Eye (tissue), 1 donor: Measurements from ENCODE around the gene NIP7.
"Not testable (repeated sequence)": the region's sequence is repeated elsewhere in the genome, so short reads cannot be mapped to it uniquely, and the experiment has no call there.

Source experiments
- DNase-seq: peaks from one replicate; pipeline ENCODE4 v3.0.0-alpha.2; 2015

The NIP7 gene

DNA sequence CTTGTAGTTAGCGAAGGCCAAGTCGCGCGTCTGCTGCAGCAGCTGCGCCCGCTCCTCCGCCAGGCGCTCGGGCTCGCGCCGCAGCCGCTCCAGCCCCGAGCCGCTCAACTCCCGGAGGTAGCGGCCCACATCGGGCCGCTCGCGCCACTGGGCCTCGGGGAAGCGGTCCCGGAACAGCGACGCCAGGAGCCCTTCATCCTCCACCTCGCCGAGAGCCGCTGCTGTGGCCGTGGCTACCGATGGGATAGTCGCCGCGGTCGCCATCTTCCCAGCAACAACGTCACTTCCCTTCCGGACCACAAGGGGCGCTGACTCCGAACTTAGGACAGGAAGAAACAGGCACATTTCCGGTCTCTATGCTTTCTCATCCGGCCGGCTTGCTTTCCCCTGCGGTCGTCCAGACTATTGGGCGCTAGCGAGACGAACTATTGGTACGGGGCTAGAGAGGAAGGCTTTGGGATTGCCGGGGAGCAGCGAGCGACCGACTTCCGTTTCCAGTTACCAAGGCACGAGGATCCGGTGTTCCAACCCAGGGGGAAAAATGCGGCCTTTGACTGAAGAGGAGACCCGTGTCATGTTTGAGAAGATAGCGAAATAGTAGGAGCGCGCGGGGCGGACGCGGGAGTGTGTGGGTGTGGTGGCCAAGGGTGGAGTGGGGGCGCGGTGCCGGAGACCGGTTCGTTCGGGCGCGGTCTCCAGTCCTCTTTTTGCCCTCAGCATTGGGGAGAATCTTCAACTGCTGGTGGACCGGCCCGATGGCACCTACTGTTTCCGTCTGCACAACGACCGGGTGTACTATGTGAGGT, at the start of gene NIP7, which contains the start of gene COG8:
Gene NIP7 (plus strand): TSS at position 484 of the 806 bp plus-strand sequence. CDS start 58 bp downstream, at position 542.
Gene COG8 (minus strand): TSS at position 276 of the 806 bp plus-strand sequence. CDS start 12 bp downstream, at position 264.
- DNase-seq: peak; percentile 99

DNA sequence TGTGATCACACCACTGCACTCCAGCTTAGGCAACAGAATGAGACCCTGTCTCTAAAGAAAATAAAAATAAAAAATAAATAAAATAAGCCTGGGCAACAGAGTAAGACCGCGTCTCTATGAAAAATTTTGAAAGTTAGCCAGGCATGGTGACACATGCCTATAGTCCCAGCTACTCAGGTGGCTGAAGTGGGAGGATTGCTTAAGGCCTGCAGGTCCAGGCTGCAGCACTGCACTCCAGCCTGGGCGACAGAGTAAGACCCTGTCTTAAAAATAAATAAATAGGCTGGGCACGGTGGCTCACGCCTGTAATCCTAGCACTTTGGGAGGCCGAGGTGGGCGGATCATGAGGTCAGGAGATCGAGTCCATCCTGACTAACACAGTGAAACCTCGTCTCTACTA, 47.9 kb upstream of the NIP7 start:
- DNase-seq: not testable (repeated sequence)

DNA sequence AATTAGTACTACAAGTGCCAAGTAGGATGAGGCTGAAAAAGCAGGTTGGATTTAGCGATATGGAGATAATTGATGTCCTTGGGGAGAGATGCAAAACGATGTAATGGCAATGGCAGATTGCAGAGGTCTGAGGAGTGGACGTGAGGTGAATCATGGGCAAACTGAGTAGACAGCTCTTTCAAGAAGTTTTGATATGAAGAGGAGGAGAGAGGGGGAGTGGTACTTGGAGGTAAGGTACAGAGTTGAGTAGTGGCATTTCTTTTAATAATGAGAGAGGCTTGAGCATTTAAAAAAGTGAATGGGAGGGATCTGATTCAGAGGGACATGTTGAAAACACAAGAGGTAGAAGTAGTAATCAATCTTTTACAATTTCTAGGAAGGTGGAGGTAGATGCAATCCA, 46.2 kb upstream of the NIP7 start:
- peak; percentile 48 for DNase-seq

DNA sequence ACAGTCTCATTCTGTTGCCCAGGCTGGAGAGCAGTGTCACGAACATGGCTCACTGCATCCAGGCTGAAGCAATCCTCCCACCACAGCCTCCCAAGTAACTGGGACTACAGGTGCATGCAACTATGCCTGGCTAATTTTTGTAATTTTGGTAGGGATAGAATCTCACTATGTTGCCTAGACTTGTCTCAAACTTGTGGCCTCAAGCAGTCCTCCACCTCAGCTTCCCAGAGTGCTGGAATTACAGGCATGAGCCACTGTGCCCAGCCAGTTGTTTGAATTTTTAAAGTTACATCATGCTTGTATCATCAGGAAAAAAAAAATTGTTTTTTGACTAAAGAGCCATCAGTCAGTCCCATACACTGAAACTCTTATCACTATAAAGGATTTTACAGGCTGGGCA, 45.5 kb upstream of the NIP7 start:
- DNase-seq: no peak

DNA sequence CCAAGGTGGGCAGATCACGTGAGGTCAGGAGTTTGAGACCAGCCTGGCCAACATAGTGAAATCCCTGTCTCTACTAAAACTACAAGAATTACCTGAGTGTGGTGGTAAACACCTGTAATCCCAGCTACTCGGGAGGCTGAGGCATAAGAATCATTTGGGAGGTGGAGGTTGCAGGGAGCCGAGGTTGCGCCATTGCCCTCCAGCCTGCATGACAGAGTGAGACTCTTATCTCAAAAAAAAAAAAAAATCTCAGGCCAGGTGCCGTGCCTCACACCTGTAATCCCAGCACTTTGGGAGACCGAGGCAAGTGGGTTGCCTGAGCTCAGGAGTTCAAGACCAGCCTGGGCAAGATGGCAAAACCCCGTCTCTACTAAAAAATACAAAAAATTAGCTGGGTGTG, 42.8 kb upstream of the NIP7 start:
- DNase-seq: not testable (repeated sequence)

DNA sequence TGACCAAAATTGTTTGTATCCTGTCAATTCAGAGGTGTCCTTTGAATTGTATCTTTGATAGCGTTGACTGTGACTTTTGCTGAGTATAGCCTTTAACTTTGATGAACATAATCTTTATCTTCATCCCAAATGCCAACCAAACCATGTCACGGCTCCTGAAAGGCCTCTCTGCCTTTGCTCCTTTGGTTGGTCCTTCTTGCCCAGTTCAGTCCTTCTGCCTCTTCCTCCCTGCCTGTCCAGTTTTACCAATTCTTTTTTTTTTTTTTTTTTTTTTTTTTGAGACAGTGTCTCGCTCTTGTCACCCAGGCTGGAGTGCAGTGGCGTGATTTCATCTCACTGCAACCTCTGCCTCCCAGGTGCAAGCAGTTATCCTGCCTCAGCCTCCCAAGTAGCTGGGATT, 41.3 kb upstream of the NIP7 start:
- no peak for DNase-seq

DNA sequence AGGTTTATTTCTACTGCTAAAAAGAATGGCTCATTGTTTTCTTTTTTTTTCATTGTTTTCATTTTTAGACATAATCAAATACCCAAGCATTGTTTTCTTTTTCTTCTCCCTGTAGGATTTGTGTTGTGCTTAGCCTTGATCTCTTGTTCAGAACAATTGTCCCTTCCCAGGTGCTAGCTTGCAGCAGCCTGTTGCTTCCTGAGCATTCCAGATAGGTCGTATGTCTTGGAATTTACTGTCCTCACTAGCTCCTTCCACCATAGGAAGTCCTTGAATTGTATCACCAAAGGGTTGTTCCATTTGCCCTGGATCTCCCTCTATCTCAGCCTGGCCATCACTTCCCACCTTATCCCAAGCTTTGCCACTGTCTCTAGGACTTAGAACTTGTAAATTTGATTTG, 38.4 kb upstream of the NIP7 start:
- DNase-seq: no peak

DNA sequence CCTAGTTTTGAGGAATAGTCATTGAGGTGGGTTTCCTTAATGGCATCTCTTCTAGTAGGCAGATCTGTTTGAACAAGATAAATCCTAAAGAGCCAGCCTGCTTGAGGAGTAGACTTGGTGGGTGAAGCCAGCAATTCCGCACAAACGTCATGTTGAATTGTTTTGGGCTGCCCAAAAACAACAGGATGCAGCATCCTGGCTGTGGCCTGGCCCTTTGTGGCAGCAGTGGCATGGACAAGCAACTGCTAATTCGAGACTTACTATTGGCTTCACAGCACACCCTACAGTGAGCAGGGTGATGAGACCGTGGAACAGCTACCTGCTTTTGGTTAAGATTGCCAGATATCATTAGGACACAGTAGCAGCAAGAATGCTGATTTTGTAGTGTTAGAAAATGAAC, 37.7 kb upstream of the NIP7 start:
- no peak for DNase-seq

DNA sequence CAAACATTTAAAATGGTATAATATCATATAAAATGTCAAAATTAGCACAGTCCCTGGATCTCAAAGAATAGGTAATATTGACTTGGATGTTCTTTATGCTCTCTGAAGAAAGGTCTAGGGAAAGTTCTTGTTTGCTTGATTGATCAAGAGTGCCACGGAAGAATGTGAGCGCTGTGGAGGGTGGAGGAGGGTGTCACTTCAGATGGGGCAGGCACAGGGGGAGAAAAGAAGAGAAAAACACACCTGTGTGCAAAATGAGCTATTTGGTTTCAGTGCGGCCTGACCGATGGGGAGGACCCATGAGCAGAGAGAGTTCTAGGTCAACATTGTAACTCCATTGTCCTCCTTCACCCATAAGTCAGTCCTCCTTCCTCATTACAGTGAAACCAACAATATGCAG, 37.3 kb upstream of the NIP7 start:
- no peak for DNase-seq

DNA sequence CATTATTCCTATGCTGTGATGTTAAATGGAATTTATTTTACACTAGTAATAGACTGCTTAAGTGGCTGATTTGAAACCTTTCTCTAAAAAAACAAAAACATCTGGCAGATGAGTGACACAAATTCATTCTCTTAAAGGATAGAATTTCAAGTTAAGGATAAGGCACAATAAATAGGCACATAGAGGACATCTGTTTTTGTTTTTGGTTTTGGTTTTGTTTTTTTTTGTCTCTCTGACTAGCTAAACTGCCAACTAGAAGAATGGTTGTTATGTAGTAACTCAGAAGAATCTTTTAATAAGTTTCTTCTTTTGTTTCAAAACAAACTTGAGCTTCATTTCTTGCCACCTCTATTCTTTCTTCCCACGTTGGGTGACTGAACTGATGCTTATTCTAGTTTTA, 33.5 kb upstream of the NIP7 start:
- DNase-seq: no peak

DNA sequence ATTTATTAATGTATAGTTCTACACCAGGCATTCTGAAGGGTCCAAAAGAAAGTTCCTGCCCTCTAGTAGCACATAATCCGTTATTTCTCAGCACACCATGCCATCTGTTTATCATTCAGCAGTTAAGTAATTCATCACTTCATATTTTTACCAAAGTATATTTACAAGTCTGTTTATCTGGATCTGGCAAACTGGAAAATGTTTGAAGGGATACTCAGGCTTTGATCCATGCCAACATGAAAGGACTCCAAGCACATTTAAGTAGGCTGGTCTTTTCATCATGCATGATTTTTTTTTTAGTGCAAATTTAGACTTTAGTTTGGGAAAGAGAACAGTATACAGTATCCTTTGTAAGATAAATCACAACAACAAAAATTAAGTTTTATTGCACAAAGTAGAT, 32.5 kb upstream of the NIP7 start:
- no peak for DNase-seq

DNA sequence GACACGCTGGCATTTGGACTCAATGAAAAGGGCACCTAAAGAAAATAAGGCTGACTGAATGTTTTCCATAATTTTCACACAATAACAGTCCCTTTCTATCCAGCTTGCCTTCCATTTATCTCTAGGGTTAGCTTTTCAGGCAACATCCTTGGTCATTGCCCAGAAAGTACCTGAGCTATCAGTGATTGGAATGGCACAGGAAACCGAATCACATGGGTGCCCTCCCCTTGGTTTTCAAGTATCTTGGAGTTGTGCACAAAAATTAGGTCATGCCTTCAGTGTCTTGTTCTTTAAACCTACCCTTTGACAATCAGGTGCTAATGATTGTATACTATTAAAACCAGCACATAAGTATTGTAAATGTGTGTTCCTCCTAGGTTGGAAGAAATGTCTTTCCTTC, 31.7 kb upstream of the NIP7 start:
- DNase-seq: no peak

DNA sequence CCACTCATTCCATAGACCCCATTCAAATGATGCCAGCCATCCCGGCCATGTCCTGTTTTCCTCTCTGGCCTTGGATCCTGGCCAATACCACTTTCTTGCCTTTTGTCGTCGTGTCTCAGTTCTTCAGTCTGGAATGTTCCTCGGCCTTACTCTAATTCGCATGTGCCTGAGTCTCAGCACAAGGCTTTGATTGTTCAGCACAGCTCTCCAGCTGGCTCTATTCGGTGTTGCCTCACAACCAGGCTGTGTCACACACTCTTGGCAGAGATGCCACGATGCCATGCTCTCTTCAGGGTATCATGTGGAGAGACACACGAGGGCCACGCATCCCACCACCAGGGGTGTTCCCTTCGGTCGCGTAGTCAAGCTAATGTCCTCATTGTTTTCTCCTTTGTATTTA, 30.3 kb upstream of the NIP7 start:
- DNase-seq: peak; percentile 5

DNA sequence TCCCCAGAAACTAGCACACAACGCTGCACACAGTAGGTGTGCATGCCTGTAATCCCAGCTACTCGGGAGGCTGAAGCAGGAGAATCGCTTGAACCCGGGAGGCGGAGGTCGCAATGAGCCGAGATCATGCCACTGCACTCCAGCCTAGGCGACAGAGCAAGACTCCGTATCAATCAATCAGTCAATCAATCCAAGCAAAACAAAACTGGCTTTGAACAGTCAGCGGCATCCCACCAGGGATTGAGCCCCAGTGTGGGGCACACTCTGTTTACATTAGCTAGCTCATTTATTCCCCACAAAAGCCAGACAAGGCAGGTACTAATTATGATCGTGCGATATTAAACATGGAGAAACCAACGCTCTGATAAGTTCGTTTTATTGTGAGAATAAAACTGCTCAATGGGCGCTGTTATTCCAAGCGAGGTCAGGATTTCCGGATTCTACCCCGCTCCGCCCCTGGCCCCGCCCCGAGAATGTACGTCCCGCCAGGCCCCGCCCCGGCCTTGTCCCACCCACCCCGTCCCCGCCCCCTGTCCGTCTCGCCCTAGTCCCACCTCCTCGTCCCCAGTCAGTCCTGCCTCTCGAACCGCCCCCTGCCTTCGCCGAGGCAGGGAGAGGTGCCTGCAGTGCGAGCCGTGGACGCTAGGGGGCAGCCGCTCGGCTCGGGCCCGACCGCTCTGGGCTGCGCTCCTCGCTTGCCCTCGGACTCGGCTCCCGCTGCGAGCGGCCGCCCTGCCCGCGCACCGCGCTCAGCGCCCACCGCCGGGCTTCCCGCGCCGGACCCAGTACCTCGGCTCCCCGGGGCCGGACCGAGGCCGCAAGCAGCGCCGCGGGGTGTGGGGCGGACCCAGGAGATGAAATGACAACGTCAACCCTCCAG, 28.7 kb upstream of the NIP7 start, which contains the start of gene VPS4A:
Gene VPS4A (plus strand): TSS at position 698 of the 880 bp plus-strand sequence. CDS start 162 bp downstream, at position 860.
- DNase-seq: peak; percentile 99

DNA sequence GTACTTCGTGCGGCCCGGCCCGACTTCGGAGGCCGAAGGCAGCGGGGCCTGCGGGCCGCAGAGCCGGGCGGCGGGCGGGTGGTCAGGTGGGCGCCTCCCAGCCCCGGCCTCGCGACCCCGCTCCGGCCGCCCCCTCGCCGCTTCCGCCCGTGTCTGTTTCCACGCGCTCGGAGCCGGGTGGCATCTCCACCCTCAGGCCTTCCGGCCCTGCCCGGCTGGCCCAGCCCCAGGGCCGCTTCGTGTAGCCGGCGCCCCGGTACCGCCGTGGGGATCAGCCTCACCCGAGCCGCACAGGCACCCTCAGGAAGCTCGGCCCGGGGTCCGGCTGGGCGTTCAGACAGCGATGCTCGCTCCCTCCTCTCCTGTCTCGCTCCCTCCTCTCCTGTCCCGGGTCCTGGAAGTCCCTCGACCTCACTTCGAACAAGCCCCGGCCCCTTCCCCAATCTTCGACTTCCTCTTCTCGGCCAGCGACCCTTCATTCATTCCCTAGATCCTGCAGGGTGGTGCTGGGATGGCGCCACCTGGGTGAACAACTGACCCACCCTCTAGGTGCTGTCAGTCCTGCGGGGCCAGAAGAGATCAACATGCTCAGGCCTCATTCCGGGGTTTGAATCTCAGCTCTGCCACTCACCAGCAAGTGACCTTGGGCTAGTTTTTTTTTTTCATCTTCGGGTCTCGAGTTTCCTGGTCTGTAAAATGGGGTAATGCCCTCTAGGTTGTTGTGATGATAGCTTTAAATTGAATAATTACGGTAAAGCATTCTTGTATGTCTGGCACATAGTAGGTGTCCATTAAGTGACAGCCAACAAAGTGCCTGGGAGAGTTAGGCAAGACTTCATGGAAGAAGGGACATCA, 27.8 kb upstream of the NIP7 start:
- no peak for DNase-seq

DNA sequence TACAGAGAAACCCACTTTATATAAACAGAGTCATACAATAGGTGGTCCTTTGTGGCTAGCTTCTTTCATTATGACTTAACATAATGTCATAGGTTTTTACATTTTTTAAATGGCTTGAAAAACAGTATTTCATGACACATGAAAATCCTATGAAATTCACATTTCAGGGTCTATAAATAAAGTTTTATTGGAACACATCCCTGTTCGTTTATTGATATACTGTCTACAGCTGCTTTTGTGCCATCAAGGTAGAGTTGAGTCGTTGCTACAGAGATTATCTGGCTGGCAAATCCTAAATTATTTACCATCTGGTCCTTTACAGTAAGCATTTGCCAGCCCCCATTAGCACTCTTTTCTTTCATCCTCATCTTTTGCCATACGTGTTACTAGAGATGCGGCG, 26.1 kb upstream of the NIP7 start:
- DNase-seq: no peak

DNA sequence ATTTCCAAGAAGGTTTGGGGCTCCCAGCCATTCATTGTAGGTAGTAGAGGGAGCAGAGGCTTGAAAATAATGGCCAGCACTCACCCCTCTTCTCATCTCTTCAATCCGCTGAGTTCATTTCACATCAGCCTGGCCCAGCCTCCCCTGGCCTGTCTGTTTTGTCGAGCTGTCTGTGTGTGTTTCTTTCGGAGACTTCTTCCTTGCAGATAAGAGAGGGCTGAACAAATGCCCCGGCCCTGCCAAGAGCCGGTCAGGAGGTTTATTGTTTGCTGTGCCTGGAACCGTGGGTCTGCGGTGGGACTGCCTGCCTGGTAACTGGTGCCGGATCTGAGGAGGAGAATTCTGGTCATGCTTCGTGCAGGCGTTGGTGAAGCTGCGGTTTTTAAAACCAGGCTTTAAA, 25.0 kb upstream of the NIP7 start:
- no peak for DNase-seq

DNA sequence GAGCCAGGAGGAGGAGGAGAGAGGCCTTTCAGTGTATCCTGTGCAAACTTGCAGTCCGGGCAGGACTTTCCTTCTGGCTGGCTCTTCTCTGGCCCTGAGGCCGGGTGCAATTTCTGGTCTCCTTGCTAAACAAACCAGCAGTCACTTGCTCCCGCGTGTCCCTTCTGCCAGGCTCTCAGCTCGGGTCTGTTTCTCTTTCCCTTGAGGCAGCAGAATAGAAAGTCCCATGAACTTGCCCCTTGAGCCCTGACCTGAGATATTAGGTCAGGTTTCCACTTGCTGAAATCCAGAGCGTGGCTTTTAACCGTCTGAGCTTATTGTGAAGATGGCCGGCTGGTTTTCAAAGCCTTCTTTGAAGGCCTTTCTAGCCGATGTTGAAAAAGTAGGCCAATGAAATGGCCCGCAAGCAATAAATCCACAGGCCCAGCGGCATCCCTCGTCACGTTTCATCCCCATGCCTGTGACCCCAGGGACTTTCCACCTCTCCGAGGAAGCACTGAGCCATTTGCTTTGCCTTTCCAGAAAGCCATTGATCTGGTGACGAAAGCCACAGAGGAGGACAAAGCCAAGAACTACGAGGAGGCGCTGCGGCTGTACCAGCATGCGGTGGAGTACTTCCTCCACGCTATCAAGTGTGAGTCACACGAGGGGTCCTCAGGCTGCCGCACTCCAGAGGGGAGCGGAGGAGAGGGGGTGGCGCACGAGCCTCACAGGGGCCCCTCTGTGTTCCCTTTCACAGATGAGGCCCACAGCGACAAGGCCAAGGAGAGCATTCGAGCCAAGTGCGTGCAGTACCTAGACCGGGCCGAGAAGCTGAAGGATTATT, 23.9 kb upstream of the NIP7 start:
- DNase-seq: no peak

DNA sequence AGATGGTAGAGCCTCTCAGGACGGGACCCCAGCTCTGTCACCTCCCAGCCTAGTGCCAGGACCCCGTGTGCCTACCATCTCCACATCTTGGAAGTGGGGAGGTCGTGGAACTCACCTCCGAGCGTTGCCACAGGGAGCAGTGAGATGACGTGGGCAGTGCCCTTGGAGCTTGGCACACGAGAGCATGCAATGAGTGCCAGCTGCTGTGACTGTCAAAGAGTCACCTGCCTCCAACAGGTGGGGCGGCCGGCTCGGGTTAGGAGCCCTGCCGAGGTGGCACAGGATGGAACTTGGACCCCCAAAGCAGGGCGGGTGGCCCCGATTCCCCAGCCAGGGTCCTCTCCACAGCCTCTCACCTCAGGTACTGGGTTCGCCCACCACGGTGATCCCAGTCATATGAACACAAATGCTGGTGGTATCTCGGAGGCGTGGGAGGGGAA, 23.0 kb upstream of the NIP7 start:
- no peak for DNase-seq

DNA sequence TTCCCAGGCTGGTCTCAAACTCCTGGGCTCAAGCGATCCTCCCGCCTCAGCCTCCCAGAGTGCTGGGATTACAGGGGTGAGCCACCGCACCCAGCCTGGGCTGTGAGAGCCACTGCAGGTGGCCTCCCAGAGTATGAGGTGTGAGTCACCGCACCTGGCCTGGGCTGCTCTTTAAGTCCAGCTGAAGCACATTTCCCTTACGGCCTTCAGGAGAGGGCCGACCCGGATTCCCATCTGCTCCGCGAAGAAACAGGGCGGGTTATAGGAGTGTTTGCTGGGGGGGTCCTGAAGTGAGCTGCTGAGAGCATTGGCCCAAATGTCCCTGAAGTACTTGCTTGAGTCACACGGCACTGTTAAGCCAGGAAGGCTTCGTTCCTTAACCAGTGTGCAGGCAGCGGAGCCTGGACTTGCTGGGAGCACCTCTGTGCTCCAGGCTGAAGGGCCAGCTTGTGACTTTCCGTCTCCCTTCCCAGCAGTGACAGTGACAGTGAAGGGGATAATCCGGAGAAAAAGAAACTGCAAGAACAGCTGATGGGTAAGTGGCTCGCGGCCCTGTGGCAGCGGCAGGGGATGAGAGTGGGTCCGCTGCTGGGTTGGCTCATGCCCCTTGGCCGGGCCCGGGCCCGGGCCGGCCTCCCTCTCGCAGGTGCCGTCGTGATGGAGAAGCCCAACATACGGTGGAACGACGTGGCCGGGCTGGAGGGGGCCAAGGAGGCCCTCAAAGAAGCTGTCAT, 21.2 kb upstream of the NIP7 start:
- DNase-seq: no peak

DNA sequence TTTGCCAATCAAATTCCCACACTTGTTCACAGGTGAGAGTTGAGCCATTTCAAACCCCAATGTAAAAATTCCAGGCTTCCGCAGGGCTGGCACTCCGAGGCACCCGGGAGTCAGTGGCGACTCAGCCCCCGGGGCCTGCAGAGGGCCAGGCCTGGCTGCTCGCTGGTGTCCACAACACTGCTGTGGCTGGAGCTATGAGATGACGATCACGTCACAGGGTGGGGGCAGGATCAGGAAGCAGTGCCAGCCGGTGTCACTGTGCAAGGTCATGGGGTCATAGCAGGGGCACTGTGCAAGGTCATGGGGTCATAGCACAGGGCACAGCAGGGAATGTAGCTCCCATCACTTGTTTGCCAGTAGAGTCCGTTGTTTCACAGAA, 20.7 kb upstream of the NIP7 start:
- DNase-seq: no peak
